HEK293T (cell line): ENCODE data around the gene VMP1.
A peak's percentile ranks its signal among the peaks of the same experiment; 100 is the strongest.
"Not testable (repeated sequence)": the region's sequence is repeated elsewhere in the genome, so short reads cannot be mapped to it uniquely, and the experiment has no call there.

ENCODE experiments used
- CTCF ChIA-PET: fragments of 350-600 bp; formaldehyde crosslinking; extraction: SDS; loops from one replicate; lab custom pipeline; 2021; ENCODE audit warnings: antibody characterized with exemption, inconsistent platforms; lab: Yijun Ruan, JAX
- POLR2A ChIA-PET: fragments of 350-600 bp; formaldehyde crosslinking; extraction: SDS; loops from one replicate; lab custom pipeline; 2020; ENCODE audit warnings: antibody characterized with exemption, inconsistent platforms; lab: Yijun Ruan, JAX
- DNase-seq: peaks from one replicate; pipeline ENCODE4 v3.0.0; 2012; ENCODE audit warnings: mixed read lengths; ENCODE audit errors: extremely low spot score
- ARNT ChIP-seq: fragments of 450-650 bp; IDR thresholded peaks from 2 replicates; pipeline ENCODE4 v1.6.1; 2017; ENCODE audit warnings: mild to moderate bottlenecking
- BHLHE40 ChIP-seq: fragments of 450-650 bp; IDR thresholded peaks from 2 replicates; pipeline ENCODE4 v1.6.1; 2016; ENCODE audit warnings: mild to moderate bottlenecking, moderate library complexity, borderline replicate concordance
- CTBP1 ChIP-seq: fragments of 450-650 bp; IDR thresholded peaks from 2 replicates; pipeline ENCODE4 v1.6.1; 2016; ENCODE audit warnings: borderline replicate concordance
- ELF4 ChIP-seq: fragments of 450-650 bp; IDR thresholded peaks from 2 replicates; pipeline ENCODE4 v1.6.1; 2017; ENCODE audit warnings: antibody characterized with exemption
- FOXA1 ChIP-seq: fragments of 450-650 bp; IDR thresholded peaks from 2 replicates; pipeline ENCODE4 v1.6.1; 2016; ENCODE audit warnings: mild to moderate bottlenecking
- FOXK2 ChIP-seq: fragments of 450-650 bp; IDR thresholded peaks from 2 replicates; pipeline ENCODE4 v1.6.1; 2016; ENCODE audit warnings: mild to moderate bottlenecking
- FOXM1 ChIP-seq: fragments of 450-650 bp; IDR thresholded peaks from 2 replicates; pipeline ENCODE4 v1.6.1; 2017; ENCODE audit warnings: mild to moderate bottlenecking, borderline replicate concordance
- HDGF ChIP-seq: fragments of 450-650 bp; IDR thresholded peaks from 2 replicates; pipeline ENCODE4 v1.6.1; 2017; ENCODE audit warnings: antibody characterized with exemption, borderline replicate concordance
- L3MBTL2 ChIP-seq: fragments of 450-650 bp; conservative IDR thresholded peaks from 2 replicates; pipeline ENCODE4 v1.6.1; 2016; ENCODE audit warnings: mild to moderate bottlenecking
- LEF1 ChIP-seq: fragments of 450-650 bp; IDR thresholded peaks from 2 replicates; pipeline ENCODE4 v1.6.1; 2017; ENCODE audit warnings: mild to moderate bottlenecking, borderline replicate concordance
- NFRKB ChIP-seq: fragments of 450-650 bp; IDR thresholded peaks from 2 replicates; pipeline ENCODE4 v1.6.1; 2016; ENCODE audit warnings: mild to moderate bottlenecking, moderate library complexity
- SP1 ChIP-seq: fragments of 450-650 bp; IDR thresholded peaks from 2 replicates; pipeline ENCODE4 v1.6.1; 2017
- SUZ12 ChIP-seq: fragments of 450-650 bp; IDR thresholded peaks from 2 replicates; pipeline ENCODE4 v1.6.1; 2016; ENCODE audit warnings: mild to moderate bottlenecking
- TARDBP ChIP-seq: fragments of 450-650 bp; IDR thresholded peaks from 2 replicates; pipeline ENCODE4 v1.6.1; 2016
- ZNF384 ChIP-seq: fragments of 450-650 bp; IDR thresholded peaks from 2 replicates; pipeline ENCODE4 v1.6.1; 2016
- TF ChIP-seq, protein P1 (sequence below): fragments of 450-650 bp; IDR thresholded peaks from 2 replicates; pipeline ENCODE4 v1.6.1; 2016

Gene VMP1

DNA sequence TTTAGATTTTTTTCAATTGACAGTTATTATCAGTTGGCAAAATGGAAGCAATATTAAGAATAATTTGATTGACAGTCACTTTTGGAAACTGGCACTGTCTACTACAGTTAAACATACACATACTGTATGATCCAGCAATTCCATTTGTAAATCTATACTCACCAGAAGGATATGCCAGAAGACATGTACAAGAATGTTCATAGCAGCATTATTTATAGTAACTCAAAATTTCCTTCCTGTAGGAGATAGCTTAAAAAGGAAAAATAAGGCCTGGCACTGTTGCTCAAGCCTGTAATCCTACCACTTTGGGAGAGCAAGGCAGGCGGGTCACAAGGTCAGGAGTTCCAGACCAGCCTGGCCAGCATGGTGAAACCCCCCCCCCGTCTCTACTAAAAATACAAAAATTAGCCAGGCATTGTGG is 89.3 kb downstream of the VMP1 start:
- POLR2A ChIA-PET, result no interaction called here
- TF ChIP-seq, protein P1, sequence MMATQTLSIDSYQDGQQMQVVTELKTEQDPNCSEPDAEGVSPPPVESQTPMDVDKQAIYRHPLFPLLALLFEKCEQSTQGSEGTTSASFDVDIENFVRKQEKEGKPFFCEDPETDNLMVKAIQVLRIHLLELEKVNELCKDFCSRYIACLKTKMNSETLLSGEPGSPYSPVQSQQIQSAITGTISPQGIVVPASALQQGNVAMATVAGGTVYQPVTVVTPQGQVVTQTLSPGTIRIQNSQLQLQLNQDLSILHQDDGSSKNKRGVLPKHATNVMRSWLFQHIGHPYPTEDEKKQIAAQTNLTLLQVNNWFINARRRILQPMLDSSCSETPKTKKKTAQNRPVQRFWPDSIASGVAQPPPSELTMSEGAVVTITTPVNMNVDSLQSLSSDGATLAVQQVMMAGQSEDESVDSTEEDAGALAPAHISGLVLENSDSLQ, result peak; percentile 68
- no peak for TF ChIP-seq FOXM1
- DNase-seq, result no peak
- CTCF ChIA-PET, result no interaction called here

DNA sequence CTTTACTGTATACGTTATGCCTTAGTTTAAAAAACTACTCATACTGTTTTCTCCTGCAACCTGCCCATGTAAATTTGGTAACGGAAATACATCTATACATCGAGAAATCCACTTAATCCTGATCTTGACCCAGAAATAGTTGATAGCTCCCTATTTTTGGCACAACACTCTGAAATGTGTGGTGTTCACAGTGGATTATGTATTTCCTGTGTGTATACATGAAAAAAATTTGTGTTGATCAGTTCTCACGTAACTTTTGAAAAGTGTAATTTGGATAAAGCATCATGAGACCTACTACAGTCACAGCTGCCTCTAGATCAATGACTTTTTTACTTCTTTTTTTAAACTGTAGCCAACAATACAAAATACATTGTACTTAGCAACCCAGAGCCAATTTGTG is 90.7 kb downstream of the VMP1 start:
- CTCF ChIA-PET, result no interaction called here
- POLR2A ChIA-PET, result no interaction called here
- no peak for TF ChIP-seq FOXM1
- no peak for TF ChIP-seq FOXA1
- TF ChIP-seq ELF4, result no peak
- no peak for TF ChIP-seq FOXK2
- no peak for TF ChIP-seq HDGF
- TF ChIP-seq ZNF384, result no peak
- no peak for TF ChIP-seq NFRKB
- TF ChIP-seq BHLHE40, result no peak
- TF ChIP-seq LEF1, result no peak
- no peak for TF ChIP-seq SP1
- TF ChIP-seq TARDBP, result no peak
- no peak for TF ChIP-seq L3MBTL2
- TF ChIP-seq, protein P1, result no peak
- no peak for TF ChIP-seq SUZ12
- no peak for TF ChIP-seq ARNT
- TF ChIP-seq CTBP1, result no peak

DNA sequence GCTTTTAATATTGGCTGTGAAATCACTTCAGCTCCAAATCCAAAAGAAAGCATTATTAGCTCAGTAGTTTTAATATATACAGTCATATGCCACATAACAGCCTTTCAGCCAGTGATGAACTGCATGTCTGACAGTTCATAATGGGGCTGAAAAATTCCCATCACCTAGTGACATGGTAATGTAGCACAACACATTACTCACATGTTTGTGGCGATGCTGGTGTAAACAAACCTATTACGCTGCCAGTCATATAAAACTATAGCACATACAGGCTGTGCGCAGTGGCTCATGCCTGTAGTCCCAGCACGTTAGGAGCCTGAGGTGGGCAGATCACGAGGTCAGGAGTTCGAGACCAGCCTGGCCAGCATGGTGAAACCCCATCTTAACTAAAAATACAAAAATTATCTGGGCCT is 93.1 kb downstream of the VMP1 start:
- ChIA-PET CTCF (no interaction called here), POLR2A (no interaction called here)
- TF ChIP-seq SUZ12, result no peak
- TF ChIP-seq, protein P1, result peak; percentile 34; the same call in 1 of the 2 replicates
- no peak for DNase-seq

More for the DNA sequence above, 90.7 kb downstream of the VMP1 start:
- no peak for DNase-seq

DNA sequence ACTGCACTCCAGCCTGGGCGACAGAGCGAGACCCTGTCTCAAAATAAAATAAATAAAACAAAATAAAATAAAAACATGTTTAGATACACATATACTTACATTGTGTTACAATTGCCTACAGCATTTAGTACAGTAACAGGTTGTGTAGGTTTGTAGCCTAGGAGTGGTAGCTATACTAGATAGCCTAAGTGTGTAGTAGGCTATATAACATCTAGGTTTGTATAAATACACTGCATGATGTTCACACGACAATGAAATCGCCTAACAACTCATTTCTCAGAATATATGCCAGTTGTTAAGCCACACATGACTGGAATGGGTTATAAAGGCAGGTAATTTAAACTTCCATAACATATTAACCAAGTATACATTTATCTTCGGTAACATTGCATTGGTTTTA is 94.7 kb downstream of the VMP1 start:
- TF ChIP-seq CTBP1 (no peak), ZNF384 (no peak), ARNT (no peak), L3MBTL2 (no peak), FOXM1 (no peak)
- DNase-seq, result no peak
- POLR2A ChIA-PET, result no interaction called here
- CTCF ChIA-PET, result no interaction called here

DNA sequence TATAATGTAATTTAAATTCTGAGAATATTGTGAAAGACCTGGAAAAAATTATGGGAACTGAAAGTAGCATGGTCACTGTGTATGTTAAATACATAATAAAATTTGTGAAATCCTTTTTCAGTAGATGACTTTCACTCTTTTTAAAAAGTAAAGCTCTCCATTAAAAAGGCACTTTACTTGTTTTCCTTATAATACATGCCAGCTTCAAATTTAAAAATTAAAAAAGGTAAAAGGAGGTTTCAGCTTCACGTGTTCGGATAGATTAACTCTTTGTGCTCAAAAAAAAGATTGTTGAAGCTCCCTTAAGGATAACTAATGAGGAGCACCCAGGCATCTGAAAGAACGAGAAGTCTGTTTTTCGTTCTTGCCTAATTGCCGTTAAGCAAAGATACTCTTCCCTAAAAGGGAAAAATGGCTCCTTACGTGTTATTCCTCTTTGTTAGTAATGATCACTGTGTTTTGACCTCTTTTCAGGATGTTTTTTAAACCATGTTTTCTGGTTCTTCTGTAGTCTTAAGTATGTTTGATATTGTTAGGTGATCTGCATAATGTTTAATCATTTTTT is 97.5 kb downstream of the VMP1 start:
- ChIA-PET CTCF (interaction anchor here (0.9 to 1.0 kb wide), 2 partner anchors 22 to 42 kb away, joined by 3 to 4 read pairs; no protein-coding TSS in a partner anchor), POLR2A (interaction anchor here (1.1 to 2.1 kb wide), 2 partner anchors 18 to 160 kb away, joined by 3 to 11 read pairs; partner anchors contain the start of gene RNFT1)

DNA sequence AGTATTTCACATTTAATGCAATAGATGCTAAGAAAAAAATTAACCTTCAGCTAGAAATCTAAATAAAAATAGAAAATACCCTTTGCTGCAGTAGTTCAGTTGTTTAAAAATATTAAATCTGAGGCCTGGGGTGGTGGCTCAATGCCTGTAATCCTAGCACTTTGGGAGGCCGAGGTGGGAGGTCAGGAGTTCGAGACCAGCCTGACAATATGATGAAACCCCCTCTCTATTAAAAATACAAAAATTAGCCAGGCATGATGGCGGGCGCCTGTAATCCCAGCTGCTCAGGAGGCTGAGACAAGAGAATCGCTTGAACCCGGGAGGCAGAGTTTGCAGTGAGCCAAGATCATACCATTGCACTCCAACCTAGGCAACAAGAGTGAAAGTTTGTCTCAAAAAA is 98.9 kb downstream of the VMP1 start:
- DNase-seq, POLR2A ChIA-PET, CTCF ChIA-PET: not testable (repeated sequence)

More for the DNA sequence above, 97.5 kb downstream of the VMP1 start:
- TF ChIP-seq BHLHE40, result no peak
- TF ChIP-seq HDGF, result no peak
- TF ChIP-seq, protein P1, result no peak
- TF ChIP-seq ELF4, result no peak
- no peak for TF ChIP-seq CTBP1
- TF ChIP-seq SP1, result no peak
- TF ChIP-seq L3MBTL2, result no peak
- no peak for TF ChIP-seq FOXK2
- no peak for TF ChIP-seq FOXA1
- no peak for TF ChIP-seq SUZ12
- no peak for TF ChIP-seq LEF1
- TF ChIP-seq ARNT, result no peak
- TF ChIP-seq TARDBP, result no peak
- TF ChIP-seq ZNF384, result no peak
- TF ChIP-seq FOXM1, result no peak
- TF ChIP-seq NFRKB, result no peak
- DNase-seq, result no peak
